Activated CD4-positive, CD25-positive, alpha-beta regulatory T cell treated with anti-CD3 and anti-CD28 coated beads, Interleukin-2, amount 50 U/mL, for 24 hours (primary cell): ENCODE data around the gene TLCD1.

Experiments
- ATAC-seq, 2 donors: fragments of 150-1000 bp; cut with Tn5 transposase; one replicate each; pipeline ENCODE4 v1.10.0; 2021; ENCODE audit warnings: mild to moderate bottlenecking in 1 of 2, moderate library complexity in 1 of 2

The TLCD1 gene

GRCh38 chr17:28726226-28726626, at the start of gene TLCD1:
TSS of gene TLCD1 (minus strand) at chr17:28726233. CDS start at chr17:28726097, 136 bp downstream.
- ATAC-seq: peak; percentile 42 to 46

- no peak for ATAC-seq
Observed at GRCh38 chr17:28774206-28774605, 48.2 kb upstream of the TLCD1 start.

- no peak for ATAC-seq
Observed at GRCh38 chr17:28773736-28774135, 47.7 kb upstream of the TLCD1 start.

GRCh38 chr17:28765038-28765437, 39.0 kb upstream of the TLCD1 start:
- ATAC-seq: no peak

- ATAC-seq: peak; percentile 46 to 67
Observed at GRCh38 chr17:28763804-28764266, 37.8 kb upstream of the TLCD1 start.

- ATAC-seq: peak; percentile 28 to 34
Observed at GRCh38 chr17:28763137-28763799, 37.2 kb upstream of the TLCD1 start.

GRCh38 chr17:28760601-28761562, 34.8 kb upstream of the TLCD1 start:
- ATAC-seq: no peak

- ATAC-seq: no peak
Observed at GRCh38 chr17:28759256-28759865, 33.3 kb upstream of the TLCD1 start.

GRCh38 chr17:28758411-28759121, 32.5 kb upstream of the TLCD1 start:
- no peak for ATAC-seq

GRCh38 chr17:28756049-28756804, 30.2 kb upstream of the TLCD1 start:
- ATAC-seq: no peak

- no peak for ATAC-seq
Observed at GRCh38 chr17:28755486-28755885, 29.5 kb upstream of the TLCD1 start.

- no peak for ATAC-seq
Observed at GRCh38 chr17:28751600-28752366, 25.8 kb upstream of the TLCD1 start.

- ATAC-seq: peak; percentile 82 to 85
Observed at GRCh38 chr17:28750178-28751047, 24.4 kb upstream of the TLCD1 start.

- peak in 1 of 2 donors; percentile 3 for ATAC-seq
Observed at GRCh38 chr17:28749516-28750177, 23.6 kb upstream of the TLCD1 start.

- ATAC-seq: no peak
Observed at GRCh38 chr17:28748852-28749515, 23.0 kb upstream of the TLCD1 start.

- no peak for ATAC-seq
Observed at GRCh38 chr17:28747801-28748750, 22.0 kb upstream of the TLCD1 start.

- ATAC-seq: no peak
Observed at GRCh38 chr17:28747051-28747691, 21.1 kb upstream of the TLCD1 start.
